SIG-M5 treated with dmso at 0.1 percent for 504 hours (cell line): ENCODE data around the gene STMN3.
A peak's percentile ranks its signal among the peaks of the same experiment; 100 is the strongest.
"Not testable (repeated sequence)": the region's sequence is repeated elsewhere in the genome, so short reads cannot be mapped to it uniquely, and the experiment has no call there.

Source experiments
- DNase-seq: peaks from one replicate; lab custom pipeline; 2025; ENCODE audit not compliant: unreplicated experiment; lab: John Stamatoyannopoulos, UW

The STMN3 gene

DNA sequence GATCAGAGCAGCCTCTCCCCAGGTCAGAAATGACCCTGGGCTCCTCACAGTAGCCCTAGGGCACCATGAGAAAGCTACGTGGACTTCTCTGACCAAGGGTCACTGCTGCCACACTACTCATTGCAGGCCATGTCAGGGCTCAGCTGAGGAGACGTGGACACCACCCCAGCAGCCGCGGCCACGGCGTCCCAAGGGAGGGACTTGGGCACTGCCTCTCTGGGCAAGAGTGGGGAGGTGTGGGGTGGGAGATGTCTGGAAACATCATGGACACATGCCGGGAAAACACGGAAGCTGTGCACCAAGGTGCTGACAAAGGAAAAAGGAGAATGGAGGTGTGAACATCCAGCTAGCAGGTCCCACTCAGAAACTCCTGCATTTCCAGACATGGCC, 35.4 kb downstream of the STMN3 start:
- DNase-seq = no peak

DNA sequence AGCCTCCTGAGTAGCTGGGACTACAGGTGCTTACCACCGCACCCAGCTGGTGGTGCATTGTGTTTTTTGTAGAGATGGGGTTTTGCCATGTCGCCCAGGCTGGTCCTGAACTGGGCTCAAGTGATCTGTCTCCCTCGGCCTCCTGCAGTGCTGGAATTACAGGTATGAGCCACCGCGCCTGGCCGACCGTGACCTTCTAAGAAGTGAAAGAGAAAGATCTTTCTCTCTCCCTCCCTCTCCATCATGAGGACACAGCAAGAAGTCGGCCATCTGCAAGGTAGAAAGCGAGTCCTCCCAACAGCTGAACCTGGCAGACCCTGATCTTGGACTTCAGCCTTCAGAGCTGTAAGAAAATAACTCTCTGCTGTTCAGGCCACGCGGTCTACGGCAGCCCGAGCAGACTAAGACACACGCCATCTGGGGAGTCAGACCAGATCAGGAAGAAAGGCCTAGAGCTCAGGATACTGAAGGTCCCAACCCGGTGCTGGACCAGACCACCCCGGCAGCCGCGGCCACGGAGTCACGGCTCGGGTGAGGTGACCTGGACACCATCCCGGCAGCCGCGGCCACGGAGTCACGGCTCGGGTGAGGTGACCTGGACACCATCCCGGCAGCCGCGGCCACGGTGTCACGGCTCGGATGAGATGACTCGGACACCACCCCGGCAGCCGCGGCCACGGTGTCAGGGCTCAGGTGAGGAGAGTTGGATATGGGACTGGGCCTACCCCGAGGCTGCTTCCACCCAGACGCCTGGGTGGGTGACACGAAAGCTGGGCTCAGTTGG, 35.9 kb downstream of the STMN3 start:
- DNase-seq = no peak

DNA sequence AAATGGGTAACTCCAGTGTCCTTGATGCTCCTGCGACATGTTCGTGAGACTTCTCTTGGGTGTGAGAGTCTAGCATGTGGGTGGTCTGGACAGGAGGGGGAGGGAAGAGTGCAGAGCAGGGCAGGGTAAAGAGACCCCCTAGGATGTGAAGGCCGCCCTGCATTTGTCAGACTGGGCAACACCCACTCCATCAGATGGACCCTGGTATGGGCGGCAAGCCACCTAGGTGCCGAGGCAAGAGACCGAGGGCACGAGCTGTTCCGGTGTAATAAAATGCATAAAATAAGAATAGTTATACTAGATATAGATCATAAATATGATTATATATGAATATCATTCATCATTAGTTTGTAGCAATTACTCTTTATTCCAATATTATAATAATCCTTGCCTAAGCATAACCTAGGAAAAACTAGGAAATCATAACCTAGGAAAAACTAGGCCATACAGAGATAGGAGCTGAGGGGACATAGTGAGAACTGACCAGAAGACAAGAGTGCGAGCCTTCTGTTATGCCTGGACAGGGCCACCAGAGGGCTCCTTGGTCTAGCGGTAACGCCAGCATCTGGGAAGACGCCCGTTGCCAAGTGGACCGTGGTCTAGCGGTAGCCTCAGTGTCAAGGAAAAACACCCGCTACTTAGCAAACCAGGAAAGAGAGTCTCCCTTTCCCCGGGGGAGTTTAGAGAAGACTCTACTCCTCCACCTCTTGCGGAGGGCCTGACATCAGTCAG, 39.2 kb downstream of the STMN3 start:
- not testable (repeated sequence) for DNase-seq

DNA sequence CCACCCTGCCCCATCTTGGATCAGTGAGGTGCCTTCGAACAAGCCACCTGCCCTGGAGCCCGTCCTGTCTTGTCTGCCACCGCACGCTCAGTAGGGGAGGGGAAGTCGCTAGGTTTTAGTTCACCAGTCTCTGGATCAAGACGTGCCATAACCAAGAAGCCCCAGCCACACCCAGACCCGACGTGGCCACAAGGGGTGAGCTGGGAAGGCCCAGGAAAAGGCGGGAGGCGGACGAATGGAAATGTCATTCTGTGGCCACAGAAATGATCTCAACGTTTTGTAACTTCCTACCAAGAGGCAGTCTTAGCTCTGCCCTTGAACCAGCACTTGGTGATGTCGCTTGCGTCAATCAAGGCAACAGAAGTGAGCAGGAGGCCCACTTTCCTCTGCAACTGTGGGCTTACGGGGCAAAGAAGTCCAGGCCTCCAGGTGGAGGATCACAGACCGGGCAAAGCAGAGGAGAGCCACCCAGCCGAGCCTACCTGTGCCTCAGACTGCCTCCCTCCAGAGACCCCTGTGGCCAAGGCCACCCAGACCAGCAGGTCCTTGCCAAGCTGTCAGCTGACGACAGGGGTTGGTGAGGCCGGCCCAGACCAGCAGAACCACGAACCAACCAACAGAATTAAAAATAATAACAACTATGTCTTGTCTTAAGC, 40.8 kb downstream of the STMN3 start:
- DNase-seq = peak; percentile 97

DNA sequence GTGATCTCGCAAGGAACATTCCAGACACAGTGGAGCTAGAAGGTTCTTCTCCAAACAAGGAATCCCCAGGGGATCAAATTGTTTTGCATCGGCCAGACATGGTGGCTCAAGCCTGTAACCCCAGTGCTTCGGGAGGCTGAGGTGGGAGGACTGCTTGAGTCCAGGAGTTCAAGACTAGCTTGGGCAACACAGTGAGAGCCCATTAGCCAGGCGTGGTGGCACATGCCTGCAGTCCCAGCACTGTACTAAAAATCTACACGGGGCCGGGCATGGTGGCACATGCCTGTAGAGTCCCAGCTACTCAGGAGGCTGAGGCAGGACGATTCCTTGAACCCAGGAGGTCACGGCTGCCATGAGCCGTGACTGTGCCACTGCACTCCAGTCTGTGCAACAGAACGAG, 41.6 kb downstream of the STMN3 start:
- DNase-seq = no peak

DNA sequence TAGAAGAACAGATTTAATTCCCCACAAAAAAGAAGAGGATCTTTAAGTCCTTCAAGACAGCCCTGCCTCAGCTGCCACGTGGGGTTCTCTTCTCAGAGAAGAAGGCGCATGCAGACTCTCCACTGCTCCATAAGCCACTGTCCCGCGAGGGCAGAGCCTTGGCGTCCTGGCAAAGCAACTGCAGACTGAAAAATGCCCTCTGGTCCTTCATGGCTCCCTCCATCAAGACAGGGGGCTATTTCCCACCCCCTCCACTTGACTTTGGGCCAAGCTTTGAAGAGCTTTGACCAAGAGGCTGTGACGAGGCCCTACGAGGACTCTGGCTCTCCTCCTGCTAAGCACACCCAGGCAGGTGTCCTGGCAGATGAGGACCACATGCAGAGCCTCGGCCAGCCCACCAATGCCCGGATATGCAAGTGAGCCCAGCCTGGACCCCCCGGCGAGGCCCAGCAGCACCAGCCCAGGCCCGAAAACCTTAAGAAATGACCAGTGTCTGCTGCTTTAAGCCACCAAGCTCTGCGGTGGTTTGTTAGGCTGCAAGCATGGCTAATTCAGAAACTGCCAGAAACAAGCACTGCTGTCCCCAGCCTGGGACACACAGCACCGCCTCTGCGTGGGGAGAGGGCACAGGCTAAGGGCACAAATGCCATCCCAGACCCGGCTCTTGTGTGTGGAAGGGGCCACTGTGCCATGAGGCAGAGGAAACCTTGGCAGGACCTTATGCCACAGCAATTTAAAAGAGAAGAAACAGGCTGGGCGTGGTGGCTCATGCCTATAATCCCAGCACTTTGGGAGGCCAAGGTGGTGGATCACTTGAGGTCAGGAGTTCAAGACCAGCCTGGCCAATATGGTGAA, 42.4 kb downstream of the STMN3 start:
- DNase-seq = no peak

- no peak for DNase-seq
Measured at GRCh38 chr20:63606686-63607085, 46.5 kb downstream of the STMN3 start.

DNA sequence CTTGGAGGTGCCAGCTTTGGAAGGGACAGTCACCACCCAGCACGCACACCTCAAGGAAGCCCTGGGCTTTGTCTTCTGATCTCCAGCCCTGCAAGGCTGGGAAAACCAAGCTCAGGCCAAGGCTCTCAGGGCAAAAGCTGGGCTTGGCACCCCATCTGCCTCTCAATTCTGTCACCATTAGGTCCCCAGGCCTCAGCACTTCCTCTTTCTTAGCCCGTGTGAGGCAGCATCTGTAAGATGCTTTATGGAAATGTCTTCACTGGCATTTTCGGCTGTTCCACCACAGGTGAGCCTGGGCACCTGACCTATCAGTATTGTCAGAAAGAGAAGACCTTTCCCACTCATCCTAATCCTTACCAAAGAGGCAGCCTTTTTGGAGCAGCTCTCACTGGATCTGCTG, 50.9 kb downstream of the STMN3 start:
- no peak for DNase-seq

DNA sequence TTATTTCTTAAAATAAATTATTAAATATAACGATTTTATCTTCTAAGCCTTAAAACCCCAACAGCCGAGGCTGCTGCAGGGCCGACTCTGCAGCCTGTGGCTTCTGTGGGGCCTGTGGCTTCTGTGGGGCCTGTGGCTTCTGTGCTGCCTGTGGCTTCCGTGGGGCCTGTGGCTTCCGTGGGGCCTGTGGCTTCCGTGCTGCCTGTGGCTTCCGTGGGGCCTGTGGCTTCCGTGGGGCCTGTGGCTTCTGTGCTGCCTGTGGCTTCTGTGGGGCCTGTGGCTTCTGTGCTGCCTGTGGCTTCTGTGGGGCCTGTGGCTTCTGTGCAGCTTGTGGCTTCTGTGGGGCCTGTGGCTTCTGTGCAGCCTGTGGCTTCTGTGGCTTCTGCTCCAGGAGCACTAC, 51.5 kb downstream of the STMN3 start:
- DNase-seq = not testable (repeated sequence)

DNA sequence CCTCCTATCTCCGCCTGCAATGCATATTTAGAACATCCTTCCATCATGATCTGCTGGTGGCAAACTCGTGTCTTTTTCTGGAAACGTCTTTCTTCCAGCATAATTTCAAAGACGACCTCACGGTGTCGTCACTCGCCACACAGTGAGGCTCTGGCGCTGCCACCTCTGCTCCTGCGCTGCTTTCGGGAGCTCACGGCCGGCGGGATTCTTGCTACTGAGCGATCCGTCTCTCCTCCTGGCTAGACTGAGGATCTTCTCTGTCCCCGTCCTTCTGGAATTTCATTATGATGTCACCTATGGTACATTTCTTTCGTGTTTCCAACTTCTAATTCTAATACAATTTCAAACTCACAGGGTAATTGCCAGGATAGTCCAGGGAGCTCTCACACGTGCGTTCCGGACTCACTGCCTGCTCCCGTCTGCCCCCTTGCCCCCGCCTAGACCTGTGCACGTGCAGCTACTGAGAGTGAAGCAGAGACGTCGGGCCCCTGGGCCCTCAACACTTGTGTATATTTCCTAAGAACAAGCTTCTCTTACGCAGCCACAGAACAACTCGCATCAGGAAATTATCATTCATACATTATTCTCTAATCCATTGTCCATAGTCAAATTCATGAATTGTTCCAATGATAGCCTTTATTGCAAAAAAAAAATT, 53.7 kb downstream of the STMN3 start:
- no peak for DNase-seq

DNA sequence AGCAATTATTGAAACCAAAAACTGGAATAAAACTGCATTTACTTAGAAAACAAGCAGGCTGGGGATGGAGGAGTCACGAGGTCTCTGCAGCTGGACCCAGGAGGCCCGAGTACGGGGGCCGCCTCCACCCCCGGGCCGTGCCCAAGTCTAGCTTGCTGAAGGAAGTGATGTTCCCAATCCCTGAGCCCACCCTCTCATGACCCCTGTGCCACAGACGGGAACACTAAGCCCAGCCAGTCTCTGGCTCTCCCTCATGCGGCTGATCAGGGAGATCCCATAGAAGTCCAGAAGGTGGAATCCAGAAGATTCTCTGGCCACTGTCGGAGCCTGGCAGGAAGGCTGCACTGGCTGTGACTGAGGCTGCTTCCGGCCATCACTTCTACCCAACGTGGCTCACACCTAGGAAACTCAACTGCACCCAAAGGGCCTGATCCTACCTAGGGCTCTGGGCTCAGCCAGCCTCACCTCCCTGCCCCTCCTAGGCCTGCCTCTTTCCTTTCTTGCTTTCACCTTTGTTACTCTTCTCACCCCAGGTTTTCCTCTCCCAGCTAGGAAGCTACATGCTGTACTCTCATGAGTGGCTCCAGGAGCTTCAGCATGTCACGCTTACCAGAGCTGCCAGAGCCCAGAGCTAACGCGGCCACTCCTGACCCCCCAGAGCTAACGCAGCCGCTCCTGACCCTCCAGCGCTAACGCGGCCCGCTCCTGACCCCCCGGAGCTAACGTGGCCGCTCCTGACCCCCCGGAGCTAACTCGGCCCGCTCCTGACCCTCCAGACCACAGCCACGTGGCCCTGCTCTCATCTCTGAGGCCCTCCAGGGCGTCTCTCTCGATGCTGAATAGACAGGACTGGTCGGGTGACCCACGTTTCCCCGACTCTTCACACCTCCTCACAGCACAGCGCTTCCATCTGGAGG, 54.5 kb downstream of the STMN3 start:
- DNase-seq = no peak

- no peak for DNase-seq
Measured at GRCh38 chr20:63597651-63598478, 55.4 kb downstream of the STMN3 start.

GRCh38 chr20:63596423-63596822, 56.8 kb downstream of the STMN3 start:
- no peak for DNase-seq

DNA sequence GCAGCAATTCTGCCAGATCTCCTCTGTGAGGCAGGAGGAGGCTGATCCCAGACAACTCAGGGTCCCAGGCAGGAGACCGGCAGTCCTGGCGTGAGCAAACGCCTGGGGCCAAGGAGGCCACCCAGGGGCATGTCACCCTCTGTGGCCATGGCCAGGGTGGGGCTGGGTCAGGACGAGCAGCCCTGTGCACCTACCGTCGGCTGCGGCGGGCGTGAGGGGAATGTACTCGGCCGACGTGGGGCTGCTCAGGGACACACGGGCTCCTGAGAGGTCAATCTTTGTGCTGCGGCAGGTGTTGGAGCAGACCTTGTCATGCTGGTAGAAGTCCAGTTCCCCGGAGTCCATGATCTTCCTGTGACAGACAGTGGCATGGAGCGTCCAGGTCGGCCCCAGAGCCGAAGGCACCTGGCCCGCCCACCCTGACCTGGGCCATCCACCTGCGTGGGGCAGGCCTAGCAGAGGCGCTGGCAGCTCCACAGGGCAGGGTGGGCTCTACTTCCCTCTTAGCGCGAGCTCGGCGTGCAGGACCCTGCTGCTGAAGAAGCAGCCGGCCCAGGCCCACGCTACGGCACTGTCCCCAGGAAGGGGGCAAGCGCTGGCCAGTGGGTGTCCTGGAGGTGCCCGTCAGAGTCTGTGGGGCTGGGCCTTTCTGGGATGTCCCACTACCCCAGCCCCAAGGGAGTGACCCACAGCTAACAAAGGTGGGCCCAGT, 57.7 kb downstream of the STMN3 start:
- DNase-seq = no peak

- no peak for DNase-seq
Measured at GRCh38 chr20:63594043-63594561, 59.1 kb downstream of the STMN3 start.

DNA sequence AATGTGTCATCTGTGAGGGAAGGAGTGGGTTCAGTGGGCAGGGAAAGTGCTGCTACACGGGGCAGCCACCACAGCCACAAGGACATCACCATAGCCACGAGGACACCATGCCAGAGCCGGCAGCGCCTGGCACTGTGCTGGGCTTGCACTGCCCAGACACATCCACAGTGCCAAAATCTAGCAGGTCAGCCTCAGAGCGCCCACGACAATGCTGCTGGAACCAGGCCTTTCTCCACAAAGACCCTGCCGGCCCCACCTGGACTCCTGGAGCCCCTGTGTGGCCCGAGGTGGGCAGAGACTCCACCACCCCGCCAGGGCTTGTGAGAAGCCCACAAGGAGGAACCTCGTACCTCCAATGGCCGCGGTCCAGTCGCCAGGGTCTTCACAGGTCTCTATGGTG, 60.6 kb downstream of the STMN3 start:
- no peak for DNase-seq

DNA sequence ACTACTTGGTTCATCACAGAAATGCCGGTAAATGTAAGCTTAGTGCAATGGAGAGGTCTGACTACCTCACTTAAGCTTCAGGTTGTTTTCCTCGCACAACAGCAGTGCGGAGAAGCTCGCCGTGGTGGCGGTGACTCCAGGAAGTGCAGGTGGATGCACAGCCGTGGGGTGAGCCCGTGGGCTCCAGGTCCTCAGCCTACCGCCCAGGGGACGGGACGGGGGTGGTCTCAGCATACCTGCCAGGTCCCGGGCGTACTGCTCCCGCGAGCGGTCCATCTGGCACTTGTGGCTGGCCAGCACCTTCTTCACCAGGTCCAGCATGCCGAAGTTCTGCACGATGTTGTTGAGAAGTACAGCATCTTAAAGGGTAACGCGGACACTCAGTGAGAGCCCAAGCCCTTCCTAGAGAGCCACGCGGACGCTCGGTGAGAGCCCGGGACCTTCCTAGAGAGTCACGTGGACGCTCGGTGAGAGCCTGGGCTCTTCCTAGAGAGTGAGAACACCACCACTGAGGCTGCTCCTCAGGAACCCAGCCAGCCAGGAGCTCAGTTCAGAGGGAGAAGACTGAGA, 61.4 kb downstream of the STMN3 start:
- DNase-seq = no peak

DNA sequence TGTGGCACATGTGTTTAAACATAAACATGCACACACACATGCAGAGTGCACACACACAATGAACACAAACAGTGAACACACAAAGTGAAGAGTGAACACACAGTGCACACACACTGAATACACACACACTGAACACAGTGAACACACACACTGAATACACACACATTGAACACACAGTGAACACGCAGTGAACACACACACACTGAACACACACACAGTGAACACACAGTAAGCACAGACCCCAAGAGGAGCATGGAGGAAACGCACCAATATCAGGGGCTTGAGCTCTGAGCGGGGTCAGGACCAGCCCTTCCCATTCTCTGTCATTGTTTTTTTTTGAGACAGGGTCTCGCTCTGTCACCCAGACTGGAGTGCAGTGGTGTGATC, 62.1 kb downstream of the STMN3 start:
- DNase-seq = no peak
